ENCODE measurements around the gene NDUFA11. TPM values are rescaled to one million over a fixed set of nuclear protein-coding genes. Genes with fewer than 3 reads are reported as not detected.

The NDUFA11 gene
- polyA plus RNA-seq, 1 of the 3 experiments (the other 2 are of a cell fraction), result 534 TPM

GRCh38 chr19:5896365-5897076 lies 7.1 kb downstream of the NDUFA11 start:
- no peak overlapping the region for H3K4me3 ChIP-seq (ENCODE audit: low read depth in 2 of 2, low read length in 1 of 2)
- peaks cover 3 to 19% of the 10 kb centered on the region in 2 experiments for H3K36me3 ChIP-seq (replicated peaks in 1 of 2; ENCODE audit: control insufficient read depth in 1 of 2, insufficient read depth in 2 of 2, low read length in 1 of 2)
- ChIA-PET POLR2A (interaction anchor here (0.9 to 1.0 kb wide), 2 partner anchors 41 to 68 kb away, joined by 3 read pairs; no protein-coding TSS in a partner anchor), CTCF (interaction anchor here (1.0 to 5.6 kb wide), 9 partner anchors 26 to 125 kb away, joined by 3 to 27 read pairs (median 3); partner anchors contain the start of gene NRTN)
- no peak overlapping the region for H2AFZ ChIP-seq (ENCODE audit: low read depth)
- H3K27ac ChIP-seq (ENCODE audit: low read depth in 2 of 2, low read length in 1 of 2), result peak overlapping the region in 1 of 2 experiments; percentile 30; a peak in 1 of 4 replicates
- H3K4me1 ChIP-seq (ENCODE audit: control insufficient read depth in 1 of 2, insufficient read depth in 2 of 2, low read depth in 1 of 2, low read length in 1 of 2), result peaks cover 0 to 42% of the 10 kb centered on the region in 2 experiments; a peak in 1 of 4 replicates
- H3K4me2 ChIP-seq, result no peak overlapping the region
- no peaks in the 10 kb centered on the region for H3K27me3 ChIP-seq (ENCODE audit: insufficient read depth)
- H4K20me1 ChIP-seq (ENCODE audit: insufficient read depth), result peaks cover 22% of the 10 kb centered on the region
- WGBS (ENCODE audit: low lambda C conversion rate), result 93% methylated on average over 15 of the region's 29 CpGs
- H3K9ac ChIP-seq, result no peak overlapping the region
- H3F3A ChIP-seq (replicated peaks; ENCODE audit: insufficient read depth), result no peaks in the 10 kb centered on the region
- no peaks in the 10 kb centered on the region for H3K9me3 ChIP-seq
- TF ChIP-seq RAD21 (IDR thresholded peaks at IDR 0.05; ENCODE audit: low read length) (no peak), SMC3 (IDR thresholded peaks at IDR 0.05; ENCODE audit: low read depth, low read length) (no peak), REST (IDR thresholded peaks at IDR 0.05; ENCODE audit: low read depth, low read length) (no peak), JUND (IDR thresholded peaks at IDR 0.05) (no peak), PBX3 (IDR thresholded peaks at IDR 0.05) (no peak), NRF1 (IDR thresholded peaks at IDR 0.05; ENCODE audit: low read depth, low read length) (no peak), RFX5 (IDR thresholded peaks at IDR 0.05; ENCODE audit: low read length) (no peak), EP300 (IDR thresholded peaks at IDR 0.05; ENCODE audit: borderline replicate concordance in 1 of 2, low read depth in 1 of 2, low read length in 1 of 2) (no peak), RXRA (IDR thresholded peaks at IDR 0.05; ENCODE audit: borderline replicate concordance, low read depth) (no peak)
- H3K9me2 ChIP-seq, result no peaks in the 10 kb centered on the region
- H3K79me2 ChIP-seq (ENCODE audit: insufficient read depth), result peaks cover 34% of the 10 kb centered on the region
- DNase-seq, result no peak

GRCh38 chr19:5895890-5896289 lies 7.7 kb downstream of the NDUFA11 start:
- ChIA-PET CTCF (interaction anchor here (1.1 to 5.6 kb wide), 5 partner anchors 27 to 101 kb away, joined by 3 to 27 read pairs (median 3); partner anchors contain the start of gene NRTN), POLR2A (interaction anchor here (0.8 to 1.2 kb wide), 5 partner anchors 8 to 126 kb away, joined by 3 to 4 read pairs (median 3); partner anchors contain the start of genes NDUFA11 and VMAC)
- Histone ChIP-seq H3K4me3 (ENCODE audit: low read depth in 2 of 2, low read length in 1 of 2) (no peak overlapping the region), H3K9ac (no peak overlapping the region), H3F3A (replicated peaks; ENCODE audit: insufficient read depth) (no peaks in the 10 kb centered on the region), H4K20me1 (ENCODE audit: insufficient read depth) (peaks cover 22% of the 10 kb centered on the region), H3K4me2 (no peak overlapping the region), H3K36me3 (replicated peaks in 1 of 2; ENCODE audit: control insufficient read depth in 1 of 2, insufficient read depth in 2 of 2, low read length in 1 of 2) (peaks cover 3 to 19% of the 10 kb centered on the region in 2 experiments), H3K79me2 (ENCODE audit: insufficient read depth) (peaks cover 28% of the 10 kb centered on the region), H2AFZ (ENCODE audit: low read depth) (no peak overlapping the region), H3K9me3 (no peaks in the 10 kb centered on the region), H3K27ac (ENCODE audit: low read depth in 2 of 2, low read length in 1 of 2) (peak overlapping the region in 1 of 2 experiments; percentile 98; a peak in 2 of 4 replicates), H3K9me2 (no peaks in the 10 kb centered on the region), H3K4me1 (ENCODE audit: control insufficient read depth in 1 of 2, insufficient read depth in 2 of 2, low read depth in 1 of 2, low read length in 1 of 2) (peaks cover 0 to 44% of the 10 kb centered on the region in 2 experiments; a peak in 1 of 4 replicates), H3K27me3 (ENCODE audit: insufficient read depth) (no peaks in the 10 kb centered on the region)
- DNase-seq, result no peak
- TF ChIP-seq USF1 (IDR thresholded peaks at IDR 0.05; ENCODE audit: borderline replicate concordance, low read depth) (no peak), SMC3 (IDR thresholded peaks at IDR 0.05; ENCODE audit: low read depth, low read length) (no peak), EP300 (IDR thresholded peaks at IDR 0.05; ENCODE audit: borderline replicate concordance in 1 of 2, low read depth in 1 of 2, low read length in 1 of 2) (no peak), FOXJ3 (CRISPR knock-in tag; IDR thresholded peaks at IDR 0.05) (no peak), ZBTB33 (IDR thresholded peaks at IDR 0.05; ENCODE audit: borderline replicate concordance, low read depth) (no peak), IRF3 (IDR thresholded peaks at IDR 0.05; ENCODE audit: low read depth, low read length) (no peak), MEF2A (IDR thresholded peaks at IDR 0.05; ENCODE audit: borderline replicate concordance, low read depth) (no peak)
- WGBS (ENCODE audit: low lambda C conversion rate), result 90% methylated on average over 8 of the region's 8 CpGs
